A549 (cell line): ENCODE results near the gene SLC23A2. TPM values are rescaled to one million over a fixed set of nuclear protein-coding genes. Genes with fewer than 3 reads are reported as not detected.

Experiments
- ATAC-seq, 2 experiments: fragments of 200-7000 bp in 1 of 2; fragments of >200 bp in 1 of 2; cut with Nextera tagmentation in 1 of 2; cut with Tn5 transposase in 1 of 2; 3 replicates each; pipeline versions ENCODE4 v1.8.0 to v1.9.1; 2018 to 2020; ENCODE audit warnings: mild to moderate bottlenecking in 1 of 2, moderate library complexity in 1 of 2
- CTCF ChIA-PET: fragments of 300-600 bp; sonication (Branson Sonifier 250); formaldehyde crosslinking; extraction: SDS; loops from one replicate; lab custom pipeline; 2021; ENCODE audit warnings: antibody characterized with exemption, inconsistent platforms; lab: Yijun Ruan, JAX
- POLR2A ChIA-PET: fragments of 350-600 bp; formaldehyde crosslinking; extraction: SDS; loops from one replicate; lab custom pipeline; 2021; ENCODE audit warnings: antibody characterized with exemption, inconsistent platforms; lab: Yijun Ruan, JAX
- DNase-seq, 2 experiments: peaks; one replicate each; pipeline versions ENCODE4 v3.0.0 to v3.0.0-alpha.2; 2011 to 2016; ENCODE audit warnings: low read depth in 1 of 2, low spot score in 1 of 2
- FAIRE-seq: peaks from 2 replicates; lab custom pipeline; 2011; peaks lifted over from hg19 to GRCh38; lab: Jason Lieb, UNC
- H3K27ac ChIP-seq, 2 experiments: fragments of >200 bp; sonication (Bioruptor Twin); formaldehyde crosslinking; 3 replicates each; pipeline ENCODE4 v1.5.1; 2016 to 2017
- H3K4me1 ChIP-seq: fragments of >200 bp; sonication (Bioruptor Twin); formaldehyde crosslinking; 3 replicates; pipeline ENCODE4 v1.6.1; 2016
- H3K4me2 ChIP-seq: fragments of >200 bp; sonication (Bioruptor Twin); formaldehyde crosslinking; 3 replicates; pipeline ENCODE4 v1.6.1; 2016
- H3K4me3 ChIP-seq: fragments of >200 bp; sonication (Bioruptor Twin); formaldehyde crosslinking; 3 replicates; pipeline ENCODE4 v1.5.1; 2016
- H3K9me3 ChIP-seq: fragments of >200 bp; sonication (Bioruptor Twin); formaldehyde crosslinking; 3 replicates; pipeline ENCODE4 v1.6.1; 2016
- BHLHE40 ChIP-seq: IDR thresholded peaks from 2 replicates; pipeline ENCODE4 v1.6.1; 2012; ENCODE audit warnings: low read depth, low read length, inconsistent platforms
- EHMT2 ChIP-seq: fragments of 200-600 bp; sonication (generic); IDR thresholded peaks from 2 replicates; pipeline ENCODE4 v1.6.1; 2016; ENCODE audit warnings: antibody characterized with exemption, low read depth, mild to moderate bottlenecking, moderate library complexity
- FOSB ChIP-seq: fragments of 250-450 bp; sonication (Bioruptor Pico); IDR thresholded peaks from 2 replicates; pipeline ENCODE4 v1.5.0; 2020; ENCODE audit warnings: mild to moderate bottlenecking, moderate library complexity
- FOSL2 ChIP-seq, 2 experiments: fragments of 450-650 bp in 1 of 2; fragments of >200 bp in 1 of 2; sonication (Bioruptor Twin) in 1 of 2; formaldehyde crosslinking; IDR thresholded peaks; 2 replicates each; pipeline versions ENCODE4 v1.5.0 to v1.6.1; 2016 to 2020; ENCODE audit warnings: mild to moderate bottlenecking in 1 of 2, moderate library complexity in 1 of 2
- FOXS1 ChIP-seq: fragments of 250-450 bp; sonication (Bioruptor Pico); IDR thresholded peaks from 2 replicates; pipeline ENCODE4 v1.5.0; 2020; ENCODE audit warnings: mild to moderate bottlenecking, moderate library complexity
- POLR2AphosphoS2 ChIP-seq: conservative IDR thresholded peaks from 2 replicates; pipeline ENCODE4 v1.6.1; 2012; ENCODE audit warnings: low read length, improper control_type of control experiment, inconsistent platforms
- TP53 ChIP-seq: fragments of 250-450 bp; sonication (Bioruptor Pico); IDR thresholded peaks from 2 replicates; pipeline ENCODE4 v1.5.0; 2021; ENCODE audit warnings: mild to moderate bottlenecking, moderate library complexity
- WGBS: methylation state at CpG from one replicate; pipeline ENCODE4 v1.1.6; 2017; ENCODE audit errors: missing lambda C conversion rate; 5-methylcytosine and 5-hydroxymethylcytosine counted together
- polyA plus RNA-seq, 4 experiments: library from polyadenylated mRNA; depleted of rRNA in 3 of 4; stranded (reverse); fragments of >200 nt; fragmentation: RNase III in 1 of 4; extraction: RNeasy Plus Mini Kit Qiagen cat#74134 plus additional on column Dnase treatment in 1 of 4; gene quantifications; 2 replicates in 3 of 4; 3 replicates in 1 of 4; pipeline ENCODE4 v1.2.3, GENCODE V29; 2011 to 2017
- TF ChIP-seq, protein P1 (sequence below): fragments of >200 bp; sonication (Bioruptor Twin); formaldehyde crosslinking; IDR thresholded peaks from 3 replicates; pipeline ENCODE4 v1.6.1; 2016
- TF ChIP-seq, protein P2 (sequence below): fragments of 150-350 bp; IDR thresholded peaks from 2 replicates; pipeline ENCODE4 v1.6.1; 2014; ENCODE audit warnings: low read depth, mild to moderate bottlenecking, low read length
- TF ChIP-seq, protein P3 (sequence below): IDR thresholded peaks from 2 replicates; pipeline ENCODE4 v1.6.1; 2012
- TF ChIP-seq, protein P4 (sequence below): fragments of 250-450 bp; sonication (Bioruptor Pico); IDR thresholded peaks from 2 replicates; pipeline ENCODE4 v1.5.0; 2021; ENCODE audit warnings: mild to moderate bottlenecking, moderate library complexity, borderline replicate concordance

Gene SLC23A2
- polyA plus RNA-seq, 2 of the 4 experiments (the other 2 are of a cell fraction), result 13.1 to 47.8 TPM

DNA sequence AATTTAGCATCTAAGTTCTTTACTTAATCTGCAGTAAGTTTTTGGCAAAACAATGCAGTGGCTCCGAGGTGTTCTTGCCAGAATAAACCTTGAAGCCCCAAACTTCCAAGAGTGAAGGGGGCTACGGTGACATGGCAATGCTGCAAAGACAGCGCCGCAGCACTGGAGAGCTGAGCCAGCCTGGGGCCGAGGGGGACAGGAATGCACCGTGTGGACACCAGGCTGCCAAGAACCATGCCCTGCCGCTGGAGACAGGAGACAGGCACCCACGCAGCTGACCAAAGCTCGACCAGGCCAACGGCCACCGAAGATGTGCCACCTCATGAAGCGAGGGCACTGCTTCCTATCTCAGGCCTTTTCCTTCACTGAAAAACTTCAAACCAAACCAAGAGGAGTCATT, 146.2 kb downstream of the SLC23A2 start:
- FAIRE-seq (no peak), DNase-seq (no peak), ATAC-seq (no peak)
- Histone ChIP-seq H3K9me3 (no peaks in the 10 kb centered on the region), H3K4me2 (no peak overlapping the region), H3K4me1 (no peaks in the 10 kb centered on the region), H3K4me3 (no peak overlapping the region), H3K27ac (no peak overlapping the region)
- ChIA-PET CTCF (interaction anchor here (0.6 to 1.5 kb wide), 2 partner anchors 246 to 300 kb away, joined by 4 to 5 read pairs; no protein-coding TSS in a partner anchor), POLR2A (no interaction called here)
- no peak for TF ChIP-seq POLR2AphosphoS2
- TF ChIP-seq, protein P1, sequence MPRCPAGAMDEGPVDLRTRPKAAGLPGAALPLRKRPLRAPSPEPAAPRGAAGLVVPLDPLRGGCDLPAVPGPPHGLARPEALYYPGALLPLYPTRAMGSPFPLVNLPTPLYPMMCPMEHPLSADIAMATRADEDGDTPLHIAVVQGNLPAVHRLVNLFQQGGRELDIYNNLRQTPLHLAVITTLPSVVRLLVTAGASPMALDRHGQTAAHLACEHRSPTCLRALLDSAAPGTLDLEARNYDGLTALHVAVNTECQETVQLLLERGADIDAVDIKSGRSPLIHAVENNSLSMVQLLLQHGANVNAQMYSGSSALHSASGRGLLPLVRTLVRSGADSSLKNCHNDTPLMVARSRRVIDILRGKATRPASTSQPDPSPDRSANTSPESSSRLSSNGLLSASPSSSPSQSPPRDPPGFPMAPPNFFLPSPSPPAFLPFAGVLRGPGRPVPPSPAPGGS, result no peak
- TF ChIP-seq FOSB, result no peak
- TF ChIP-seq, protein P2, sequence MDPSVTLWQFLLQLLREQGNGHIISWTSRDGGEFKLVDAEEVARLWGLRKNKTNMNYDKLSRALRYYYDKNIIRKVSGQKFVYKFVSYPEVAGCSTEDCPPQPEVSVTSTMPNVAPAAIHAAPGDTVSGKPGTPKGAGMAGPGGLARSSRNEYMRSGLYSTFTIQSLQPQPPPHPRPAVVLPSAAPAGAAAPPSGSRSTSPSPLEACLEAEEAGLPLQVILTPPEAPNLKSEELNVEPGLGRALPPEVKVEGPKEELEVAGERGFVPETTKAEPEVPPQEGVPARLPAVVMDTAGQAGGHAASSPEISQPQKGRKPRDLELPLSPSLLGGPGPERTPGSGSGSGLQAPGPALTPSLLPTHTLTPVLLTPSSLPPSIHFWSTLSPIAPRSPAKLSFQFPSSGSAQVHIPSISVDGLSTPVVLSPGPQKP, result no peak
- 86% methylated on average over 12 of the region's 12 CpGs for WGBS

DNA sequence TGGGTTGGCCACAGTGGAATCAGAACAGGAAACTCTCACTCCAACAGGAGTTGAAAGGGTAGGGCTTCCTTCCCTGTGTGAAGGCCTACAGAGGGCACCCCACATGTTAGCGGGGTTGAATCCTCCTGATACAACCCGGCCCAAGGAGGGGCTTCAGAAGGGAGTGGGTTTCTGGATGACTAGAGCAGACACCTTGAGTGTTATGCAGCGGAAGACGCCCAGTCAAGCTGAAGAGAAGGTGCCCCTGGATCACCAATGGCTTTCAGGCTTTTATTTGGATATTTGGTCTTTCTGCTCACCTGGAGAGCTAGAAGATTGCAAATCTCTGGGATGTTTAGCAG, 146.8 kb downstream of the SLC23A2 start:
- ATAC-seq (no peak), FAIRE-seq (no peak)
- Histone ChIP-seq H3K4me3 (no peak overlapping the region), H3K27ac (no peak overlapping the region), H3K4me1 (no peaks in the 10 kb centered on the region)
- ChIA-PET CTCF (interaction anchor here (1.5 kb wide), 1 partner anchor 246 kb away, joined by 5 read pairs; no protein-coding TSS in a partner anchor), POLR2A (no interaction called here)
- TF ChIP-seq, protein P3, sequence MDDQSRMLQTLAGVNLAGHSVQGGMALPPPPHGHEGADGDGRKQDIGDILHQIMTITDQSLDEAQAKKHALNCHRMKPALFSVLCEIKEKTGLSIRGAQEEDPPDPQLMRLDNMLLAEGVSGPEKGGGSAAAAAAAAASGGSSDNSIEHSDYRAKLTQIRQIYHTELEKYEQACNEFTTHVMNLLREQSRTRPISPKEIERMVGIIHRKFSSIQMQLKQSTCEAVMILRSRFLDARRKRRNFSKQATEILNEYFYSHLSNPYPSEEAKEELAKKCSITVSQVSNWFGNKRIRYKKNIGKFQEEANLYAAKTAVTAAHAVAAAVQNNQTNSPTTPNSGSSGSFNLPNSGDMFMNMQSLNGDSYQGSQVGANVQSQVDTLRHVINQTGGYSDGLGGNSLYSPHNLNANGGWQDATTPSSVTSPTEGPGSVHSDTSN, result no peak
- TF ChIP-seq BHLHE40, result no peak
- TF ChIP-seq, all 56 proteins: peak for 0
- WGBS, result 81% methylated on average over 4 of the region's 4 CpGs
- Histone ChIP-seq H3K9me3 (no peaks in the 10 kb centered on the region), H3K4me2 (no peak overlapping the region)
- DNase-seq, result no peak

DNA sequence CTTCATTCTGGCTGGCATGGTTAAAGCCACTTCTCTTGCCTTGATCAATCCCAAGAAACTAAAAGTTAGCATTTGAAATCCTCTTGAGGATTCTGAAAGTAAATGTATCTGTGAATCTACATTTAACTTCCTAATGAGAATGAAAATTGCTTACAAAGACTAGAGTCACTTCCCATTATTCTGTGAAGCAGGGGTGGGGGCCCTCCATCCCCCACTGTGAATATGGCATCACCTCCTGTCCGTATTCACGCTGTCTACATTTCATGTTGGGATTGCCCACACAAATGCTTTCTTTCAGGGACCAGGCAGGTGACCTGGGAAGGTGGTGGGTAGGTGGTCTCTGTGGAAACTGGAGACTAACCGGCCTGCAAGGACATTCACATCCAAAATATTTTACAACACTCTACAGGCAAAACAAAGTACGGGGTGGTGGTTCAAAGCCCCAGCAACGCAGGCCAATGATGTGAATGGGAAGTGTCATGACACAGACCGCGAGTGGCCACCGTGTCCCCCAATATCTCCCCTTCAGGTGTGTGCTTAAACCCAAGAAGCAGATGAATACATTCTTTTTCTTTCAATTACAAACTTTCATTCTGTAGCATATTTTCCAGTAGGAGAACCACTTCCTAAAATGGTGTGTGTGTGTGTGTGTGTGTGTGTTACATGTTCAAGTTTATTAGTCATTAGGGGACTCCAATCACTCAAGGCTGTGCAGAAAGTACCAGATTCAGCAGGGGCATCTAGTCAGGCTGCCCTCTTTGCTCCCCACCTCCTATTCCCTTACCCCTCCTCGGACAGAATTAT, 147.4 kb downstream of the SLC23A2 start:
- no peaks in the 10 kb centered on the region for H3K9me3 ChIP-seq
- ChIA-PET CTCF (no interaction called here), POLR2A (no interaction called here)
- no peak for DNase-seq
- no peak overlapping the region for H3K27ac ChIP-seq
- 81% methylated on average over 9 of the region's 9 CpGs for WGBS
- TF ChIP-seq TP53 (CRISPR knock-in tag), result no peak
- no peak for TF ChIP-seq EHMT2
- TF ChIP-seq, protein P1, result no peak
- TF ChIP-seq FOXS1 (CRISPR knock-in tag), result no peak
- no peak for TF ChIP-seq POLR2AphosphoS2
- TF ChIP-seq, protein P4, sequence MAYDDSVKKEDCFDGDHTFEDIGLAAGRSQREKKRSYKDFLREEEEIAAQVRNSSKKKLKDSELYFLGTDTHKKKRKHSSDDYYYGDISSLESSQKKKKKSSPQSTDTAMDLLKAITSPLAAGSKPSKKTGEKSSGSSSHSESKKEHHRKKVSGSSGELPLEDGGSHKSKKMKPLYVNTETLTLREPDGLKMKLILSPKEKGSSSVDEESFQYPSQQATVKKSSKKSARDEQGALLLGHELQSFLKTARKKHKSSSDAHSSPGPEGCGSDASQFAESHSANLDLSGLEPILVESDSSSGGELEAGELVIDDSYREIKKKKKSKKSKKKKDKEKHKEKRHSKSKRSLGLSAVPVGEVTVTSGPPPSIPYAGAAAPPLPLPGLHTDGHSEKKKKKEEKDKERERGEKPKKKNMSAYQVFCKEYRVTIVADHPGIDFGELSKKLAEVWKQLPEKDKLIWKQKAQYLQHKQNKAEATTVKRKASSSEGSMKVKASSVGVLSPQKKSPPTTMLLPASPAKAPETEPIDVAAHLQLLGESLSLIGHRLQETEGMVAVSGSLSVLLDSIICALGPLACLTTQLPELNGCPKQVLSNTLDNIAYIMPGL (CRISPR knock-in tag), result no peak
- TF ChIP-seq FOSL2 (IDR thresholded peaks at IDR 0.05), result no peak
- TF ChIP-seq FOSL2 (CRISPR knock-in tag; IDR thresholded peaks at IDR 0.05), result no peak
- TF ChIP-seq, all 56 proteins: peak for 0
- no peak for ATAC-seq
- Histone ChIP-seq H3K4me1 (no peaks in the 10 kb centered on the region), H3K4me3 (no peak overlapping the region), H3K4me2 (no peak overlapping the region)
- FAIRE-seq, result no peak
